ENCODE results near the gene THBS3. TPM values are rescaled to one million over a fixed set of nuclear protein-coding genes. Genes with fewer than 3 reads are reported as not detected.
A peak's percentile ranks its signal among the peaks of the same experiment; 100 is the strongest.

Gene THBS3
- total RNA-seq, 2 donors from 2014 or later = 13.1 to 38.5 TPM

GRCh38 chr1:155171836-155172731 is 35.6 kb downstream of the THBS3 start:
- 44% methylated on average over 8 of the region's 8 CpGs for WGBS

GRCh38 chr1:155170806-155171205 is 36.9 kb downstream of the THBS3 start:
- peaks cover 2% of the 10 kb centered on the region for H3K27me3 ChIP-seq (replicated peaks; ENCODE audit: insufficient read depth)
- DNase-seq (ENCODE audit: low spot score) = no peak

More at GRCh38 chr1:155171836-155172731, 35.6 kb downstream of the THBS3 start:
- Histone ChIP-seq H3K36me3 (peaks cover 0 to 11% of the 10 kb centered on the region in 2 donors), H3K27ac (peak overlapping the region; percentile 86 to 89), H3K4me1 (replicated peaks) (peaks cover 3% of the 10 kb centered on the region), H3K4me3 (peak overlapping the region; percentile 61 to 78), H3K9me3 (no peaks in the 10 kb centered on the region), H3K27me3 (replicated peaks; ENCODE audit: insufficient read depth) (peaks cover 2% of the 10 kb centered on the region)
- no peak for DNase-seq (ENCODE audit: low spot score)
- intact Hi-C loops (cut with DNase I) = no loop called here
- no peak for TF ChIP-seq CTCF (IDR thresholded peaks at IDR 0.05)
- TF ChIP-seq POLR2AphosphoS5 (IDR thresholded peaks at IDR 0.05) = no peak
- no peak for TF ChIP-seq POLR2A (IDR thresholded peaks at IDR 0.05)

GRCh38 chr1:155170101-155170785 is 37.5 kb downstream of the THBS3 start:
- H3K4me1 ChIP-seq (replicated peaks) = peaks cover 3% of the 10 kb centered on the region
- peaks cover 0 to 11% of the 10 kb centered on the region in 2 donors for H3K36me3 ChIP-seq
- H3K27ac ChIP-seq = no peak overlapping the region
- no peak for DNase-seq (ENCODE audit: low spot score)
- H3K9me3 ChIP-seq = no peaks in the 10 kb centered on the region
- TF ChIP-seq POLR2AphosphoS5 (IDR thresholded peaks at IDR 0.05) = no peak
- TF ChIP-seq CTCF (IDR thresholded peaks at IDR 0.05) = no peak
- no peak for TF ChIP-seq POLR2A (IDR thresholded peaks at IDR 0.05)
- H3K4me3 ChIP-seq = no peak overlapping the region
- intact Hi-C loops (cut with DNase I) = no loop called here
- 89% methylated on average over 2 of the region's 2 CpGs for WGBS
- H3K27me3 ChIP-seq (replicated peaks; ENCODE audit: insufficient read depth) = peaks cover 2% of the 10 kb centered on the region

More at GRCh38 chr1:155170806-155171205, 36.9 kb downstream of the THBS3 start:
- TF ChIP-seq POLR2AphosphoS5 (IDR thresholded peaks at IDR 0.05) = no peak
- no peak for TF ChIP-seq POLR2A (IDR thresholded peaks at IDR 0.05)
- no peak for TF ChIP-seq CTCF (IDR thresholded peaks at IDR 0.05)
- H3K27ac ChIP-seq = no peak overlapping the region
- WGBS = 91% methylated on average over 7 of the region's 7 CpGs
- no peak overlapping the region for H3K4me3 ChIP-seq
- peaks cover 3% of the 10 kb centered on the region for H3K4me1 ChIP-seq (replicated peaks)
- H3K36me3 ChIP-seq = peaks cover 0 to 11% of the 10 kb centered on the region in 2 donors
- intact Hi-C loops (cut with DNase I) = no loop called here
- no peaks in the 10 kb centered on the region for H3K9me3 ChIP-seq

DNA sequence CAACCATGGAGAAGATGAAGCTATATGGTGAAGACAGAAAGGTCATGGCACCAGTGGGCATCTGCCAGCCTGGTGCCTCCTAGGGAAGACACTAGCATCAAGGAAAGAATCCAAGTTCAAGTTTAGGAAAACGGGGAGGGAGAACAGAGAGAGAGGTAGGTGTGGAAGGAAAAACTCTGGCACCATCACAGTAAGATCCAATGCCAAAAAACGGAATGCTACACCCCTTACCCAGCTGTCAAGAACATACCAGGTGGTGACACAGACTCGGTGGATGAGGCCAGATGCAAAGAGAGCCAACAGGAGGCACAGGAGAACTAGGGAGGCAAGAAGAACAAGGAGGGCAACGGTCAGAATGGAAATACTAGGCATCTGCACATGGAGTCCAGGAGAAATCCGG is 38.2 kb downstream of the THBS3 start:
- Histone ChIP-seq H3K36me3 (peaks cover 0 to 11% of the 10 kb centered on the region in 2 donors), H3K27ac (no peak overlapping the region), H3K9me3 (no peaks in the 10 kb centered on the region), H3K4me1 (replicated peaks) (peaks cover 3% of the 10 kb centered on the region), H3K27me3 (replicated peaks; ENCODE audit: insufficient read depth) (peaks cover 2% of the 10 kb centered on the region), H3K4me3 (no peak overlapping the region)
- TF ChIP-seq CTCF (IDR thresholded peaks at IDR 0.05) = no peak
- no peak for TF ChIP-seq POLR2AphosphoS5 (IDR thresholded peaks at IDR 0.05)
- TF ChIP-seq POLR2A (IDR thresholded peaks at IDR 0.05) = no peak
- no peak for DNase-seq (ENCODE audit: low spot score)
- intact Hi-C loops (cut with DNase I) = loop anchor here (5.0 kb wide), 1 partner anchor 37 kb away; no protein-coding TSS in a partner anchor
- WGBS = 63% methylated on average over 5 of the region's 5 CpGs
